Effector memory CD4-positive, alpha-beta T cell (primary cell): Measurements from ENCODE around the gene MED27.

Experiments used
- DNase-seq, 3 donors: peaks; one replicate each; pipeline ENCODE4 v3.0.0-alpha.2; 2020
- H3K27ac ChIP-seq: 2 replicates; pipeline ENCODE4 v1.7.0; 2013; ENCODE audit warnings: mild to moderate bottlenecking, low read length, moderate library complexity; ENCODE audit not compliant: insufficient read depth, poor library complexity, severe bottlenecking
- H3K27me3 ChIP-seq: replicated peaks from 2 replicates; pipeline ENCODE4 v1.7.0; 2013; ENCODE audit warnings: mild to moderate bottlenecking, low read length; ENCODE audit not compliant: insufficient read depth, control insufficient read depth, poor library complexity, severe bottlenecking
- H3K36me3 ChIP-seq: 2 replicates; pipeline ENCODE4 v1.7.0; 2013; ENCODE audit warnings: mild to moderate bottlenecking, low read length, moderate library complexity; ENCODE audit not compliant: control insufficient read depth, insufficient read depth
- H3K4me1 ChIP-seq: 2 replicates; pipeline ENCODE4 v1.7.0; 2013; ENCODE audit warnings: low read length, mild to moderate bottlenecking; ENCODE audit not compliant: control insufficient read depth, insufficient read depth, poor library complexity, severe bottlenecking
- H3K4me3 ChIP-seq: 2 replicates; pipeline ENCODE4 v1.7.0; 2013; ENCODE audit warnings: low read length, low read depth, mild to moderate bottlenecking; ENCODE audit not compliant: insufficient read depth, poor library complexity, severe bottlenecking
- H3K9me3 ChIP-seq: 2 replicates; pipeline ENCODE4 v1.7.0; 2013; ENCODE audit warnings: mild to moderate bottlenecking, low read length, moderate library complexity; ENCODE audit not compliant: control insufficient read depth

The MED27 gene

DNA sequence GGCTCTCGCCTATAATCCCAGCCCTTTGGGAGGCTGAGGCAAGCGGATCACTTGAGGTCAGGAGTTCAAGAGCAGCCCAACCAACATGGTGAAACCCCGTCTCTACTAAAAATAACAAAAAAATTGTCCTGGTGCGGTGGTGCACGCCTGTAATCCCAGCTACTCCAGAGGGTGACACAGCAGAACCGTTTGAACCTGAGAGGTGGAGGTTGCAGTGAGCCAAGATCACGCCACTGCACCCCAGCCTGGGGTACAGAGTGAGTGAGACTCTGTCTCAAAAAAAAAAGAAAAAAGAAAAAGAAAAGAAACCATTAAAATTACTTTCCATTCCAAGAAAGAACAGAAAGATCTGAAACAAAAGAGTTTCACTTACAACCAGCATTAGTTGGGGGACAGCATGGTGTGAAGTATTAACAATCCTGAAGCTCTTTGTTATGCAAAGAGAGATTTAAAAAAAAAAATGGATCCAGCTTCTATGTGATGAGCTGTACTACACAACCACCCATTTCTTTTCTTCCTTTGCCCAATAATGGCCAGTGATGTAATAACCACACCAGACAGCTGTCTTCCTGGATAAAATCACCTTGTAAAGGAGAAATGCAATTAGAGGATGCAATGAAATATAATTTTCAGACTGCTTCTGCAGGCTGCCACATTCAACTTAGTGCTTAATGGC lies 76.9 kb downstream of the MED27 start:
- Histone ChIP-seq H3K36me3 (peaks cover 7% of the 10 kb centered on the region), H3K27me3 (no peaks in the 10 kb centered on the region), H3K4me3 (no peak overlapping the region), H3K9me3 (no peaks in the 10 kb centered on the region), H3K4me1 (no peaks in the 10 kb centered on the region), H3K27ac (no peak overlapping the region)
- no peak for DNase-seq

DNA sequence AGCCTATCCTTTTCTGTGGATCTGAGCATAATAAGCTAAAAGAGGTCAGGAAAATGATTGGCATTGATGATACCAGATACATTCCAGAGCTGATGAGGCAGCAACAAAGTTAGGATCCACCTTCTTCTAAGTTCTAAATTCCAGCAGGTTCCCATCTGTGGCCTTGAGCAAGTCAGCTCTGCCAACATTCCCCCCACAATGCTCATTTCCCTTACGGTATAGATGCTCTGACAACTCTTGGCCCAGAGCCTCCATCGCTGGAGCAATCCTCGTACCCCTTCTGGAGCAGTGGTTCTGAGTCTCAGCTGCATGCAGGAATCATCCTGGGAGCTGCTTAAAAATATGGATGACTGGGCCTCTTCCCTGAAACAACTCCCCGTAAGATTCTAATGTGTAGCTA lies 78.1 kb downstream of the MED27 start:
- DNase-seq, result no peak
- H3K27ac ChIP-seq, result no peak overlapping the region
- no peak overlapping the region for H3K4me3 ChIP-seq
- no peaks in the 10 kb centered on the region for H3K27me3 ChIP-seq
- no peaks in the 10 kb centered on the region for H3K4me1 ChIP-seq
- H3K9me3 ChIP-seq, result no peaks in the 10 kb centered on the region
- H3K36me3 ChIP-seq, result peaks cover 7% of the 10 kb centered on the region

DNA sequence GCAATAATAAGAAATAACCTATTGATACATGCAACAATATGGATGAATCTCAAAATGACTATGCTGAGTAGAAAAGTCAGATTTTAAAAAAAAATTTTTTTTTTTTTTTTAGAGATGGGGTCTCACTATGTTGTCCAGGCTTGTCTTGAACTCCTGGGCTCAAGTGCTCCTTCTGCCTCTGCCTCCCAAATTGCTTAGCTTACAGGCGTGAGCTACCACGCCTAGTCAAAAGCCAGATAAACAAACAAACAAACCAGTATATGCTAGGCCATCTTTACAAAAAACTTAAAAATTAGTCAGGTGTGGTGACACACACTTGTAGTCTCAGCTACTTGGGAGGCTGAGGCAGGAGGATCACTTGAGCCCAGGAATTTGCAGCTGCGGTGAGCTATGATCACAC lies 79.0 kb downstream of the MED27 start:
- H3K4me3 ChIP-seq, result no peak overlapping the region
- no peaks in the 10 kb centered on the region for H3K27me3 ChIP-seq
- peaks cover 11% of the 10 kb centered on the region for H3K36me3 ChIP-seq
- H3K4me1 ChIP-seq, result no peaks in the 10 kb centered on the region
- no peak overlapping the region for H3K27ac ChIP-seq
- no peak for DNase-seq
- H3K9me3 ChIP-seq, result no peaks in the 10 kb centered on the region

DNA sequence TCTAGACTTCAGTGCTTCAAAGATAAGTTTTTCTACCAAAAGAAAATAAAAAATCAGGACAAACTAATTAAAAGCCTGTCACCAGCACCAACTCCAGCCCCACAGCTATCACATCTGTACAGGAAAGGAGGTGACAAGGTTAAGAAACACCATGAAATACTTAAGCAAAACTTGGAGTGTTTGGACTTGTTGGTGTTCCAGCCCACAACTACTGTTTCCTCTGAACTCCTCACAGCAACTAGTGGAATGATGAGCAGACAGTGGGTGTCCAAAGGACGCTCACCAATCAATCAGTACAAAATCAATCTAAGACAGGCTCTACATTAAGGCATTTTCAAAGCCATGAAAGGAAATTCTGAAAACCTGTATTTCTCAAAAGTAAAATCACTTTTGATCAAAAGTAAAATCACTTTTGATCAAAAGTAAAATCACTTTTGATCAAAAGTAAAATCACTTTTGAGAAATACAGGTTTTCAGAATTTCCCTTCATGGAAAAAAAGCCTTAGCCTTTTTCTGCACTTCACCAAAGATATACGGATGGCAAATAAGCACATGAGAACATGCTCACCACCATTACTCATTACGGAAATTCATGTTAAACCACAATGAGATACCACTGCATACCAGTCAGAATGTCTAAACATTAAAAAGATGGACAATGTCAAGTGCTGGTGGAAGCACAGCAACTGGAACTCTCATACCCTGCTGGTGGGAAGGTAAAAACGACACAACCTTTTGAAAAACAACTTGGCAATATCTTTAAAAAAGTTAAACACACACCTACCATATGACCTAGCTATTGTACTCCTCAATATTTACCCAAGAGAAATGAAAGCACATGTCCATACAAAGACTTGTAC lies 79.7 kb downstream of the MED27 start:
- no peak overlapping the region for H3K4me3 ChIP-seq
- no peak for DNase-seq
- H3K27me3 ChIP-seq, result no peaks in the 10 kb centered on the region
- peaks cover 11% of the 10 kb centered on the region for H3K36me3 ChIP-seq
- no peak overlapping the region for H3K27ac ChIP-seq
- no peaks in the 10 kb centered on the region for H3K9me3 ChIP-seq
- no peaks in the 10 kb centered on the region for H3K4me1 ChIP-seq

DNA sequence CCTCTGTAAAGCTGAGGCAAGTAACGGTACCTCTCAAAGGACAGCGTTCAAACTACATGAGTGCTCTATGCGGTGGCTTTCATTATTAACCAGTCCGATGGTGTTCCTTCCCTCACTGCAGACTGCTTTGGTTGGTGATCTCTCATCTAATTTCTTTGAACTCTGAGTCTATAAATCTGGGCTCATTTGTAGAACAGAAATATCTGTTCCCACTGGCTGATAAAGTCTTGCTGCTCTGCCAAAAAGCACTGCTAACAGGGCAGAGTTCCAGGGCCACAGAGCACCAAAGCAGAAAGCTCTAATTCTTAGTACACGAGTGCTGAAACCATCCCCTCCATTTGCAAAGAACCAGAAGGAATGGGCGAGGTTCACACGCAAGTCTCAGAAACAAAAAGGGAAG lies 81.9 kb downstream of the MED27 start:
- H3K27me3 ChIP-seq, result no peaks in the 10 kb centered on the region

DNA sequence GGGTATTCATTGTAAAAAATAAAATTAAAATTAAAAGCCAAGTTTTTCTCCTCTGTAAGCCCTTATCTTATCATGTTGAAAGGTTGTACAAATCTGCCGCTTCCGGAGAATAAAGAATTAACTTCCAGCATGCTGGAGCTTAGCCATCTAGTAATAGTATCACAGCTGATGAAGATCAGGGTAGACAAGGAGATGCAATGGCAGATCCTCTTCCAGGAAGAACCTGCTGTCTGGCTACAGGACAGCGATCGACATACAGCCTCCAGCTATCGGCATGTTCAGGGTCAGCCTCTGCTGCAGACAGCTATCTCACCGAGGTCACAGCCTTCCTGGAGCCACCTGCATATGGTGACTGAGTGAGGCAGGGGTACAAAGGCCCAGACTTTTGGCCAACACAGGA lies 82.6 kb downstream of the MED27 start:
- H3K4me1 ChIP-seq, result no peaks in the 10 kb centered on the region

More for the DNA sequence above, 81.9 kb downstream of the MED27 start:
- H3K27ac ChIP-seq, result no peak overlapping the region
- H3K4me3 ChIP-seq, result no peak overlapping the region
- peaks cover 11% of the 10 kb centered on the region for H3K36me3 ChIP-seq
- no peak for DNase-seq
- no peaks in the 10 kb centered on the region for H3K4me1 ChIP-seq
- H3K9me3 ChIP-seq, result no peaks in the 10 kb centered on the region

DNA sequence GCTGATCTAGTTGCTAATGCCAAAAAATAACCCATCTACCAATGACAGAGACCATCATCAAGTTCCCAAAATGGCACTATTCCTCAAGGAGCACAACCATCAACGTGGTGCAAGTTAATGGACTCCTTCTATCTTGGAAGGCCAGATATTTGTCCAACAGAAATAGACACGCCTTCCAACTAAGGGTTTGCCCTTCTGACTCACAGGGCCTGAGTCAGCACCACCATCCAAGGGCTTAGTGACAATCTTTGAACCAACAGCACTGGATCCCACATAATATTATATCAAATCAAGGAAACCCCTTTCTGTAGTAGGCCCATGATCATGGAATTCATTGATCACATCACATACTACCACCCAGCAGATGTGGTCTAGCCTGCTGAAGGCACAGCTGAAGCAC lies 84.3 kb downstream of the MED27 start:
- Histone ChIP-seq H3K4me3 (no peak overlapping the region), H3K27ac (no peak overlapping the region), H3K4me1 (no peaks in the 10 kb centered on the region), H3K9me3 (no peaks in the 10 kb centered on the region), H3K27me3 (no peaks in the 10 kb centered on the region), H3K36me3 (peaks cover 4% of the 10 kb centered on the region)
- DNase-seq, result no peak

More for the DNA sequence above, 82.6 kb downstream of the MED27 start:
- no peaks in the 10 kb centered on the region for H3K9me3 ChIP-seq
- peaks cover 9% of the 10 kb centered on the region for H3K36me3 ChIP-seq
- H3K27ac ChIP-seq, result no peak overlapping the region
- H3K4me3 ChIP-seq, result no peak overlapping the region
- no peaks in the 10 kb centered on the region for H3K27me3 ChIP-seq
- DNase-seq, result no peak

DNA sequence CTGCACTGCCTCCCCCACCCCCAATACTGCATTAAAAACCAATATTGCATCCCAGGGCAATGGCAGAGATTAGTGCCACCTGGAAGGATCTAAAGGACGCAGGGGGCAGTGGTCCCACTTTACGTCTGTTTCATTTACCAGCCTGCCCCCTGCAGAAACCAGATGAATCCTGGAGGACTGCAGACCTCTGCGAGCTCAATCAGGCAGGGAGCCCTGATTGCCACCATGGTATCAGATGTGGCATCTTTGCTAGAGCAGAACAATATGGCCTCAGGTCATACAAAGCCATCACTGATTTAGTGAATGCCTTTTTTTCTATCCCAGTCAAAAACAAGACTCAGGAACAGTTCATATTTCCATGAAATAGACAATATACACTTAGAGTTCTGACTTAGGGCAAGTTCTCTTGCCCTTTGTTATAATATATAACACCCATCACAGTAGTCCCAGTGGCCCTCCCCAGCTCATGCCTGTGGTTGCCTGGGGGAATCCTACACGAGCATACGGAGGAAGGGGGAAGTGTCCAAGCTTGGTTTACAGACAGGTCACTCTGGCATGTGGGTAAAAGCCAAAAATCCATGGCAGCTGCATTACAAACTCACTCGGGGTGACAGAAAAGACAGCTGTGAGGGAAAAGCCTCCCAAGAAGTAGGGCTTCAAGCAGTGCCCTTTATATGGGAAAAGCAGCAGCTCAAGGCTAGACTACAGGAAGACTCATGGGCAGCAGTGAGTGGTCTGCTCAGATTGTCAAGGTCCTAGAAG lies 85.1 kb downstream of the MED27 start:
- no peak for DNase-seq
- Histone ChIP-seq H3K9me3 (no peaks in the 10 kb centered on the region), H3K36me3 (peaks cover 4% of the 10 kb centered on the region), H3K27ac (no peak overlapping the region), H3K4me3 (no peak overlapping the region), H3K27me3 (no peaks in the 10 kb centered on the region), H3K4me1 (no peaks in the 10 kb centered on the region)

DNA sequence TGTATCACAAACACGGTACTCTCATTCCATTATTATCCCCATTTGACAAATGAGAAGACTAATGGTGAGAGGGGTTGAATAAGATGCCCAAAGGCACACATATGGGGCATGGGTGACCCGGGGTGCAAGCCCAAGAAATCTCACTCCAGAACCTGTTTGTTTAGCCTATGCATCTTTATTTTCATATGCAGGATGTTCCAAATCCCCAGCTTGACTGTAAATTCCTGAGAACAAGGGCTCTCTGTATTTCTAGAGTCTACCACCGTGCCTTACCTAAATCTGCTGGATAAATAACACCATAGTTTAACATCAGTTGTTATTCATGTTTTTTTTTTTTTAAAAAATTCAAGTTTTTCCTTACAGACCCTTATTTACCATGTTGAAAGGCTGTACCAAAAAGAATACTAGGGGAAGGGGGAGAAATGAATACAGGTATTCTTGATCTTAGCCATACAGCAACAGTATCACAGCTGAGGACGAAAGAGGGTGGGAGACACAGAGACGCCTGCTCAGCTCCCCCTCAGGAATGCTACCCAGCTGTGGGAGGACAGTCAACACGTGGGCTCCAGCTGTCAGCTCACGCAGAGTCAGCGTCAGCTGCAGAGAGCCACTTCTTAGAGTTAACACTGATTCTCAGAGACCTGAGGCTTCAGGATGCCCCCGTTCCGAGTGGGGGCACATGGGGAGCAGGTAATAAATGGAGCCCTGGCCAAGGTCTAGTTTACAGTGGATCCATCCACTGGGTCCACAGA lies 86.6 kb downstream of the MED27 start:
- DNase-seq, result no peak
- no peak overlapping the region for H3K4me3 ChIP-seq
- no peaks in the 10 kb centered on the region for H3K4me1 ChIP-seq

More for the DNA sequence above, 86.6 kb downstream of the MED27 start:
- Histone ChIP-seq H3K36me3 (peaks cover 4% of the 10 kb centered on the region), H3K27me3 (no peaks in the 10 kb centered on the region), H3K9me3 (no peaks in the 10 kb centered on the region), H3K27ac (no peak overlapping the region)
